Ureter (tissue), 1 donor: ENCODE results near the gene LRRTM4. TPM values are rescaled to one million over a fixed set of nuclear protein-coding genes. Genes with fewer than 3 reads are reported as not detected.
"Not testable (repeated sequence)": the region's sequence is repeated elsewhere in the genome, so short reads cannot be mapped to it uniquely, and the experiment has no call there.

Experiments
- DNase-seq: peaks from one replicate; pipeline ENCODE4 v3.0.0-alpha.2; 2020; ENCODE audit warnings: low spot score
- total RNA-seq: library from RNA; stranded (reverse); gene quantifications from one replicate; pipeline ENCODE4 v1.2.4, GENCODE V29; 2023
- donor health status: DM: yes; HTN: yes; CAD: no.

LRRTM4 gene
- total RNA-seq, 1 donor from 2014 or later: 0.42 TPM

DNA sequence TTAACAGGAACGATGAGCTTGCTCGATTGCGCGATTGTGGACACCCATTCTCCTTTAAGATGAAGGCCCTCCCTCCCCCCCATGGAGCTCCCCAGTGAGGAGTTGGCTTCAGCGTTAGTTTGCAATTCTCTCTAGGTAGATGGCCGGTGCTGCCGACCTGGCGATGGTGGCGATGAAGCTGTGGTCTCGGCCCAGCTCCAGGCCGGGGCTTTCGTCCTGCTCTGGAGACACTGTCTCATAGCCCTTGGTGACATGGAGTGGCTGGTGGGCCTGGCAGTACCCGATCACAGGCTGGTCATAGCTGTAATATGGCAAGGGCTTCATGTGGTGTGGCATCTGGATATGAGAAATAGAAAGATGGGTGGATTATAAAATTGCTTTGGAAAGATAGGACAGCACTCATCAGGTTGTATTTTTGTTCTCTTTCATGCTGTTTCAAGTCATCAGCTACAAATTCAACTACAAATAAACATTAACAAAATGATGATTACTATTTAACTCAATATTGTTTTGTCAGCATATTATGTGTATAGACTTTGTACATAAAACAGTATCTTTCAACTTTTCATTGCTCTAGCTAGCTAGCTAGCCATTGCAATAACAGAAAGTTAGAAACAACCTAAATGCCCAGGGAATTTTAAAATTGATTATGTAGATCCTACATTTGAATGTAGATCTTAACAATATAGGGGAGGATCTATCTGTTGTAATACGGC lies 773.4 kb downstream of the LRRTM4 start:
- DNase-seq: no peak

- no peak for DNase-seq
Observed at GRCh38 chr2:76745605-76746004, 776.6 kb downstream of the LRRTM4 start.

DNA sequence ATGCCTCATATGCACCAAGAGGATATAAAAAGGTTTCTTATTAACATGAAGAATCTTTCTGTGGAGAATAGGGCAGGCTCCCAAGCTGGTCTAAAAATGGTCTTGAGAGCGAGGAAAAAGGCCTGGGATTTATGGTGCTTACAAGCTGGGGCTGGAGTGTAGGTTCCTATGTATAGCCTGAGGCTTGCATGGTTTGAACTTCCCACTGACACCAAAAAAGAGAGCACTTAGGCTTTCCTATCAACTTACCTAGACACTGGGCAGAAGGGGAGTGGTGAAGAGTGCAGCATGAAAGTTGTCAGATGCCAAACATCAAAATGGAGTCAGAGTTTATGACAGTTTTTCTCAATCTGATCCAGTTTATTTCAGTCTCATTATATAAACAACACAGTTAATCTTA lies 784.6 kb downstream of the LRRTM4 start:
- no peak for DNase-seq

DNA sequence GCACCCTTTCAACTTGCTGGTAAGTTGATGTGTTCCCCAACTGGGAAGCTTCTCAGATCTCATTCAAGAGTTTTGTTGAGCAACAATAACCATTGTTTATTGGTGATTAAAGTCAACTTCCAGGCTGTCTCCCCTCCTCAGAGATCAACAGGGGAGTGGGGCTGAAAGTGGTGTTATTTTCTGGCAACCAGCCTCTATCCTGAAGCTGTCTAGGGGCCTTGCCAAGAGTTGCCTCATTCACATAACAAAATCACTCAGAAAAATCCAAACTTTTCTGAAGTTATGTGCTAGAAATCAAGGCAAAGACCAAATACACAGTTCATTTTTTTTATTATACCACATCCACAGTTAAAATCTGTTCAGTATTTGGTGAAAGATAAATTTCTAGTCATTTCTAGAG lies 788.4 kb downstream of the LRRTM4 start:
- DNase-seq: no peak

DNA sequence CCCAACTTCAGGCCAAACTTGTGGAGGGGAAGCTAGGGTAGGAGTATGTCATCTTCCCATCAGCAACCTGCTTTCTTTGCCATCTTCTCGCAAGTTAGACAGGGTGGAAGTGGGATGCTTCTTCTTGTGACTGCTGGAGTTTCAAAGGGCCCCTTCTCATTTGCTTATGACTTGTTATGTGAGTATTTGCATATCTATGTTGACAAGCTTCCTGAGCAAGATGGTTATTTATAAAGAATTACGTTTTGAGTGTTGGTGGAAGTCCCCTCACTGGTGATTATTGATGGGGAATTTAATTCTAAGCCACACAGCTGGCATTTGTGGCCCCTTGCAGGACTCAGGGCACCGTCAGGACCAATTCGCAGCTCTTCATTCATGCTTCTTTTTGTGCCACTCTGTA lies 791.0 kb downstream of the LRRTM4 start:
- no peak for DNase-seq

GRCh38 chr2:76730021-76730420 lies 792.2 kb downstream of the LRRTM4 start:
- DNase-seq: no peak

GRCh38 chr2:76721226-76721625 lies 801.0 kb downstream of the LRRTM4 start:
- no peak for DNase-seq

GRCh38 chr2:76713312-76713711 lies 808.9 kb downstream of the LRRTM4 start:
- no peak for DNase-seq

DNA sequence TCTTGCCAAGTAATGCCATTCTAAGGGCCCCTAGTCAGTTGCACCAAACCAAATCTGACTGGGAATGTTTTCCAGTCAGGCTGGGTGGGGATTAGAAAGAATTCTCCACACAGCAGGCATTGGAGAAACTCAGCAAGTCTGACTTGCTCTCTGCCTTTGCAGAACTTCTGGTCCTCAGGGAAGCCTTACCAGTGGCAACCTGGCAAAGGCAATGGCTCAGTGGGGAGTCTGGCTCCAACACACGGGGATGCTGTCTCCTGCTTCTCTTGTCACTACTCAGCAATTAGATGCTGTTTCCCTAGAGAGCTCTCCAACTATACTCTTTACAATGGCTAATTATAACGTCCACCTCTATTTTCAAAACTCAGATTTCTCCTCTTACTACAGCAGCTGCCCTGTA lies 810.7 kb downstream of the LRRTM4 start:
- no peak for DNase-seq

DNA sequence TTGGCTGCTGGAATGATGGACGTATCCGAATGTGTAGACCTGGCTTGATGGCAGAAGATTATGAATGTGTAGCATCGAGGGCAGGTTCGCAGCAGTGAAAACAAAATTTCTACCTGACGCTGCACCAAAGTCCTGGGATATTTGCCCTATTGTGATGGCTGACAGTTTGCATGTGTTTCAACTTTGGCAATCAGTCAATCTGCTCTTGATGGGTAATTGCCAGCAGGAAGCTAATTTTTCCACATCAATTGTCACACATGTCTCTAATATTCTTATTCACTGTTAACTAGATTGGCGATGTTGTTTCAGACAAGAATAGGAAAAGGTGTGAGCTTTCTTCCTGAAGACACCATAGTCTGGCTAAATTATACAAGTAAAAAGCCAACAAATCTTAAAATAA lies 821.3 kb downstream of the LRRTM4 start:
- DNase-seq: no peak

DNA sequence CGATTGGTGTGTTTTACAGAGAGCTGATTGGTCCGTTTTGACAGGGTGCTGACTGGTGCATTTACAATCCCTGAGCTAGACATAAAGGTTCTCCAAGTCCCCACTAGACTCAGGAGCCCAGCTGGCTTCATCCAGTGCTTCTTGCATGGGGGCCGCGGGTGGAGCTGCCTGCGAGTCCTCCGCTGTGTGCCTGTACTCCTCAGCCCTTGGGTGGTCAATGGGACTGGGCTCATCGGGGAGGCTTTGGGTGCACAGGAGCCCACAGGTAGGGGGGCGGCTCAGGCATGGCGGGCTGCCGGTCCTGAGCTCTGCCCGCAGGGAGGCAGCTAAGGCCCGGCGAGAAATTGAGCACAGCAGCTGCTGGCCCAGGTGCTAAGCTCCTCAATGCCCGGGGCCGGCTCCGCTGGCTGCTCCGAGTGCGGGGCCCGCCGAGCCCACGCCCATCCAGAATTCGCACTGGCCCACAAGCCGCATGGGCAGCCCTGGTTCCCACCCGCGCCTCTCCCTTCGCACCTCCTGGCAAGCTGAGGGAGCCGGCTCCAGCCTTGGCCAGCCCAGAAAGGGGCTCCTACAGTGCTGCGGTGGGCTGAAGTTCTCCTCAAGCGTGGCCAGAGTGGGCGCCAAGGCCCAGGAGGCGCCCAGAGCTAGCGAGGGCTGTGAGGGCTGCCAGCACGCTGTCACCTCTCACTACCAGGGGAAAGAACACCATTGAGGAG lies 824.0 kb downstream of the LRRTM4 start:
- not testable (repeated sequence) for DNase-seq
